Epithelial cell of prostate (primary cell): ENCODE measurements around the gene TK2.

ENCODE experiments used
- DNase-seq: peaks from one replicate; pipeline ENCODE4 v3.0.0-alpha.2; 2011; ENCODE audit warnings: low read depth, low spot score
- H3K27ac ChIP-seq: fragments of 450-650 bp; 2 replicates; pipeline ENCODE4 v1.5.1; 2017; ENCODE audit warnings: mild to moderate bottlenecking

Gene TK2

DNA sequence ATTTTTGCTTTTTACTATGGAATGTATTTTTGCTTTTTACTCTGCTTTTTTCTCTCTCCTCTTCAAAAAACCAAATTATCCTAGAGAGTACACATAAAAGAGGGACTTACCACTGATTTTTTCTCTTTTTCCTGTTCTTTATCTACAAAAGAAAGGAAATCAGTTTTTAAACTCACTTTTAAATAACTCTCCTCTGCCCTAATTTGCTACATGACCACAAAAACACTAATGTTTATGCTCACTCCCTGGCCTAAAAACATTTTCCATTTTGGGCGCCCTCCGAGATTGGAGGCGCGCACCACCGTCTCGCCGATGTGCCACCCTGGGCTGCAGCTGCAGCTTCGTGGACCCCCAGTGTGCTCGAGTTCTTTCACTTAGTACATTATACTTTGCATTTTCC is 1.1 kb downstream of the TK2 start:
- H3K27ac ChIP-seq = no peak overlapping the region

DNA sequence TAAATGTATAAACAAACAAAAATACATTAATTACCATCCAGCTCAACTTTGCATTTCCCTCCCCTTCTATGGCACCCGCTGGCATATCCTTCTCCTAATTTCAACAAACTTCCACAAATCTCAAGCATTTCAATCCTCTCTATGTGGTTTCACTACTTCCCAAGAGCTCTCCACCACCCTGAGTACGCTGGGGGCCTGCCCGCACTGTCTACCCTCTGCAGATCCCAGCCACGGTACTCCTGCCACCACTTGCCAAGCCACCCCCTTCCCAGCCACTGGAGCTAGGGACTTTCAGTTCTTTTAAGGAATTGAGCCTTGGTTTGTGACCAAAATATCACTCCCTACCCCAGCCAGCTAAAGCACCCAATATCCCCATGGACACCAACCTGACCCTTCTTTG is 1.9 kb downstream of the TK2 start:
- no peak overlapping the region for H3K27ac ChIP-seq
- DNase-seq = no peak

More for the DNA sequence above, 1.1 kb downstream of the TK2 start:
- DNase-seq = no peak

GRCh38 chr16:66547101-66547989 is 2.6 kb downstream of the TK2 start:
- H3K27ac ChIP-seq = no peak overlapping the region
- DNase-seq = no peak

DNA sequence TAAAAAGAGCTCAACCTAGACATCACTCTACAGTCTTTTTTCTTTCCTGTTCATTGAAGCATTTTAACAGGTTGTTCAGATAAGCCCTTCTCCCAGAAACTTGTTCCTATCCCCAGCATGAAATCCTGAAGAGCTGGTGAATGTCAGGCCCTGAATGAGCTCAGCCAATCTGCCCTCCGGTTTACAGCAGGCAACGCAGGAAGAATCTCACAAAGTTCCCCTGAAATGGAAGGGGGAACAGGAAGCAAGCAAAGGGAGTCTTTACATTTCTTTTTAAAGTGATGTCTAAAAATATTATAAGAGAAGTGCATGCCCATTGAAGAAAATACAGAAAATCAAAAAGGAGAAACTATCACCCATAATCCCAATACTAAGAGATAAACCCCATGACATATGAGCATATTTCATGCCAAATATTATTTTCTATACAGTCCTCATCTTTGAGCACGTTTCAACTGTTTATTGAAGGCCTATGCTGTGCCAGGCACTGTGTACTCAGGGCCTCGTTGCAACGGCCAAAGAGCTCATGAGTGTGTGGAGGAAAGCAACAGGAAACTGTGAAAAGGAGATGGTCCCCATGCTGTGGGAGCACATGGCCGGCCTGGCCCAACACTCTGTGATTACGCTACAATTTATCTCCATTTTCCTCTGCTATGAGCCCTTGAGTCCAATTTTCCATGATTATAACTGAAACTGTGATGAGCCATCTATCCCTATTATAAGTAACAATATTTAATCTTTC is 5.7 kb downstream of the TK2 start:
- H3K27ac ChIP-seq = no peak overlapping the region
- DNase-seq = no peak

DNA sequence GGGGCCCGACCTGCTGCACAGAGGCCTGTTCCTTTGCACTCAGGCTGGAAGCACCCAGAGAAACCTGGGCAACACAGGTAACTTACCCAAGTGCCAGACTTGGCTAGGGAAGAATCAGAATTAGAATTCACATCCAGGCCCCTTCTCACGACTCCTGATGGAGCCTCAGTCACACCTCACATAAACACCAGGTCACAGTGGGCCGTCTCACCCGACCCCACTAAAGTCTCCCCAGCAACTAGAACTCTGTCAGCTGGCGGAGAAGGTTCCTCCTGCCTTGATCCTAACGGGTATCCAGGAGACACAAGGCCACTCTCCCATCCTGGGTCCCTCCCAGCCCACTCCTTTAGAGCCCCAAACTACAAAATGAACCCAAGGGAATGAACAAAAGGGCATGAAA is 6.4 kb downstream of the TK2 start:
- no peak for DNase-seq
- no peak overlapping the region for H3K27ac ChIP-seq

GRCh38 chr16:66542396-66542795 is 7.5 kb downstream of the TK2 start:
- no peak overlapping the region for H3K27ac ChIP-seq
- no peak for DNase-seq

DNA sequence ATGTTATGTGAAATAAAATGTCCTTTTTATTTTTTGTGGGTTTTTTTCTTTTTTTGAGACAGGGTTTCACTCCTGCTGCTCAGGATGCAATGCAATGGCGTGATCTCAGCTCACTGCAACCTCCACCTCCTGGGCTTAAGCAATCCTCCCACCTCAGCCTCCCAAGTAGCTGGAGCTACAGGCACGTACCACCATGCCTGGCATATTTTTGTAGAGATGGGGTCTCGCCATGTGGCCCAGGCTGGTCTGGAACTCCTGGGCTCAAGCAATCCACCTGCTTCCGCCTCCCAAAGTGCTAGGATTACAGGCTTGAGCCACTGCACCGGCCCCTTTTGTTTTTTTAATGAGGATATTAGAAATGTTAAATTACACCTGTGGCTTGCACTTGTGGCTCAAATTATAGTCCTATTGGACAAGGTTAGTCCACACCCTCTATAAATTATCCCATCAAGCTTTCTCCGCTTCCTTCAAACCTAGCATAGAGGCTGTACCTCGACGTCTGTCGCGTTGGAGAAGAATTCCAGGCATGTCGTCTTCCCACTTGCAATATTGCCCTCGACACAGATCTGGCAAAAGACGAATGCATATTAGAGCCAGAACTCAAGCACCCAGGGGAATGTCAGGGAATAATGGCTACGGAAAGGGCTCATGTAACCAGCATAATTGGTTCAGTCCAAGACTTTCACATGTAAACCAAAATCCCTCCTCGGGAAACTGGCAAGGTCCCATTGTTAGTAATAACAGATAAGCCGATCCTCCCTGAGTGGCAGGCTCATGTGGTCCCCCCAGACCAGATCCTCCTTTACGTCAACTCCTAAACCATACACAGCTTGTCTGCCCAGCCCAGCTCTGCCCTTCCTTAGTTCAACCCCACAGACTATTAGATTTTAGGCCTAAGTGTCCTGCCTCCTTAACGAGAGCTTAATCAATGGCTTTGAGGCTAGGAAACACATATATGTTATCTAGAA is 8.2 kb downstream of the TK2 start:
- DNase-seq = no peak
- H3K27ac ChIP-seq = no peak overlapping the region

DNA sequence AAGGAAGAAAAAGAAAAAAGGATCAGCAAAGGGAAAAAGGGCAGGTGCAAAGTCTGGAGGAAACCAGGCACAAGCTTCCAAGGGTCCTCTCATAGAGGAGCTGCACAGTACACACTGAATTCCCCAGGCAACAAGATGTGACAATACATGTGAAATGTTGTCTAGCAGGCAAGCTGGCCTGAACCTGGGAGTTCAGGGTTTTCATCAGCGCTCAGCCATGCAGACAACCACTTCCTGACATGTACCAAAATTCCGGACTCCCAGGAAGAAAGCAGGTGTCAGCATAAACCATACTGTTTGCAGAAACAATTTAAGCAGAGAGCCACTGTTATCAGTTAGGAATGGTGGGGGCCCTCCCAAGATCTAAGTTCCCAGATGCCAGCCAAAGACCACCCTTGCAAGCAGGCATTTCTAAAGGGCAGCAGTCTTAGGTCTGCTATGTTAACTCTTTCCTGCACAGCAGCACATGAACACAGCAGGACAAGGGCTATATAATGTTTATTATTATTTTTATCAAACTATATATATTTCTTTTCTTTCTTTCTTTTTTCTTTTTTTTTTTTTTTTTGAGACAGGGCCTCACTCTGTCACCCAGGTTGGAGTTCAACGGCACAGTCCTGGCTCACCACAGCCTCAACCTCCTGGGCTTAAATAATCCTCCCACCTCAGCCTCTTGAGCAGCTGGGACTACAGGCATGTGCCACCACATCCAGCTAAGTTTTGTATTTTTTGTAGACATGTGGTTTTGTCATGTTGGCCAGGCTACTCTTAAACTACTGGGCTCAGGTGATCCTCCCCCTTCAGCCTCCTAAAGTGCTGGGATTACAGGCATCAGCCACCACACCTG is 10.1 kb downstream of the TK2 start:
- DNase-seq = no peak
- no peak overlapping the region for H3K27ac ChIP-seq

- no peak overlapping the region for H3K27ac ChIP-seq
- DNase-seq = no peak
Measured at GRCh38 chr16:66538910-66539309, 11.0 kb downstream of the TK2 start.

DNA sequence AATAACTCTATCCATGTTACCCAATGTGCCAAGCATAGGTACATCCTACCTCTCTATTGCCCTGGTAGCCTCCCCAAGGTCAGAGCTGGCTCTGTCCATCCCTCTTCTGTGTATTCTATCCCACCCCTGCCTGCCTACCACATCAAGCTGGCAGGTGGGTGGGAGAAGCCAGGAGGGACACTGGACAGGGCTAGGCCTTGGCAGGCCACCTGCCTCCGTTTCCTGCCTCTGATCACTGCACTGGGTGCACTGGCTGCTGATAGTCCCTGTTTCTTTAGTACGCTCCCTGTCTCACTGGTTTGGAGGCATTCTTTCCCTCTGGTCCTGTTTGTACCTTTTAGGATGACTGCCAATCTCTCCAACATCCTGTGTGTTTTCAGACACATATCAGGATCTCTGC is 12.7 kb downstream of the TK2 start:
- H3K27ac ChIP-seq = no peak overlapping the region
- DNase-seq = no peak

- DNase-seq = no peak
- H3K27ac ChIP-seq = no peak overlapping the region
Measured at GRCh38 chr16:66536525-66536924, 13.4 kb downstream of the TK2 start.

DNA sequence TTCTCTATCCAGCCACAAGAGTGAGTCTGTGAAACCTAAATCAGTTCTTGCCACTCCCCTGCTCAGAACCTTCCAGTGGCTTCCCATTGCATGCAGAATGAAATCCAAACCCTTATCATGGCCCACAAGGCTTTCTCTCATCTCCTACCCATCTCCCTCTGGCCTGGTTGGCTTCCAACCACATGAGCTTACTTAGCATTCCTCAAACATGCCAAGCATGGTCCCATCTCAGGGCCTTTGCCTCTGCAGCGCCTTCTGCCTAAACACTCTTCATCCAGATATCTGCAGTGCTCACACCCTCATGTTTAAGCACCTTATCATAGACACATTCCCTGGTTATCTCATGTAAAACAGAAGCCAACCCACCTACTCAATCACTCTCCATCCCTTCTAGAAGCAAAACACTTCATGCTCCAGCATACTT is 15.5 kb downstream of the TK2 start:
- DNase-seq = no peak
- no peak overlapping the region for H3K27ac ChIP-seq

- no peak for DNase-seq
- no peak overlapping the region for H3K27ac ChIP-seq
Measured at GRCh38 chr16:66529475-66529874, 20.4 kb downstream of the TK2 start.

- DNase-seq = no peak
- no peak overlapping the region for H3K27ac ChIP-seq
Measured at GRCh38 chr16:66528294-66528693, 21.6 kb downstream of the TK2 start.

GRCh38 chr16:66525396-66526180 is 24.3 kb downstream of the TK2 start:
- DNase-seq = no peak
- no peak overlapping the region for H3K27ac ChIP-seq

DNA sequence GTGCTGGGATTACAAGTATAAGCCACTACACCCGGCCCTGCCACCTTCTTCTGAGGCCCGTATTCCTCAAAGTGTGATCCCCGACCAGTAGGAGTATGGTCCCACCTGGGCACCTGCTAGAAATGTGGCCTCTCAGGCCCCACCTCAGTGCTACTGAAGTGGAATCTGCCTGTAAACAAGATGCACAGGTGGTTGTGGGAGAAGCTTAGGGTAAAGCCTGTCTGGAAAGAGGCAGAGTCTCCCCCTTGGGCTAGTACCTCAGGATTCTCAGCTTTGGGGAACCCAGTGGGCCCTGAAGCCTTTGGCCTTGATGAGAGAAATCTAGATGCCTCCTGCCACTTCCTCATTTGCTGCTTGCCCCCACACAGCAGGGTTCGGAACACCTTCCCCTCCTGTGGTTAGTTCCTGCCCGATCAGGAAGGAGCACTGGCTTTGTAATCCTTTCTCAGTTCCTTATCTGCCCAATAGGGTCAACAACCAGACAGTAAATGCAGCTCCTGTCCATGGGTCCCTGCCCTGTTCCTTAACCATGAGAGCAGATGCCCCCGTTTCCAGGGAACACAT is 25.2 kb downstream of the TK2 start:
- H3K27ac ChIP-seq = no peak overlapping the region
- DNase-seq = no peak

GRCh38 chr16:66523861-66524354 is 26.0 kb downstream of the TK2 start:
- DNase-seq = no peak
- H3K27ac ChIP-seq = no peak overlapping the region
